ENCODE measurements around the gene ZNF764.
A peak's percentile ranks its signal among the peaks of the same experiment; 100 is the strongest.
"Not testable (repeated sequence)": the region's sequence is repeated elsewhere in the genome, so short reads cannot be mapped to it uniquely, and the experiment has no call there.

ZNF764 gene

DNA sequence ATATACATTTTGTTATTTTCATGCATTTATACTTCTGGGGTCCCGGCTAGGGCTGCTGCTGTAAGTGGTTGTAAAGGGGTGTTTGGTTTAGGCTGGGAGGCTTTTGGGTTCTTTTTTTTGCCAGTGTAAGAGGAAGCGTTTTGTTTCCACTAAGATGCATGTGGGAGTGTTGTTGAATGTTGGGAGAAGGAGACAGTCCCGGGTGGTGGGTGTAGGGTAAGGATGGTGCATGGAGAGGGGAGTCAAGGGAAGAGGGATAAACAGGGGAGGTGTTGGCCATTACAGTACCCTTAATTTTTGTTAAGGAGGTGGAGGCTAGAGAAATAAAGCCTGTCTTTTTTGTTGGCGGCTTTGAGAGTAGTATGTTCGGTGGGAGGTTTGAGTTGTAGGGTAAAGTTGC, 15.1 kb downstream of the ZNF764 start:
- DNase-seq = no peak

DNA sequence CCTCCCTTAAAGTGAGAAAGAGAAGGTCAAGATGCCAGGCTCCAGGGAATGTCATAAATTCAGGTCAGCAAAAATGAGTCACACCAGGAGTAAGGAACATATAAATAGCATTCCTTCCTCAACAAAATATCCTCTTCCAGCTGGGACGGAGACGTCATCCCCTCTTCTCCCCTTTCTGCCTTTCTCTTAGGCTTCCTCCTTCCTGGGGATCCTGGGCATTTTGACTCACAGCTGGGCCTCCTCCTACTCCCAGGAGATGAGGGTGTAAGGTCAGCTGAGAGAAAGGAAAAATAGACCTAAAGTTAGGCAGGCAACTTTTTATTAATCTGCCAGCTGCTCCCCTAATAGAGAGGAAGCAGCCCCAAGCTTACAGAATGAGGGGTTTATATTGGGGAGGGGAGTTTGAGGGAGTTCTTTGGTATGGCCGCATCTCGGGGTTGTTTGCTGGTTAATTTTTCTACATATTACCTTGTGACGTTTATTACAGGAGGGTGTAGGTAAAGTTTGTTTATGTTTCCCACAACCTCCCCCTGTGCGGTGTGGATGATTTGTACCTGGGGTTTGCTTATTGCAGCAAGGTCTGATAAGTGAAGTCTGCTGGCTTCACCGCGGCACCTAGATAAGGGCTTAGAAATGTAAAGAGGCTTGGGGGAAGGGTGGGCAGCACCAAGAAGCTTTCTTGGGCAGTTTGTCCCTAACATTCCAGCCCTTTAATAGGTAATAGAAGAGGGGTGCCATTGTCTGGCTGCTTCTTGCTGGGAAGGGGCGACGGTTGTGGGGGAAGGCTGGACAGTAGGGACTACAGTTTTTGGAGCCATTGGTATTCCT, 16.5 kb downstream of the ZNF764 start:
- DNase-seq = no peak

DNA sequence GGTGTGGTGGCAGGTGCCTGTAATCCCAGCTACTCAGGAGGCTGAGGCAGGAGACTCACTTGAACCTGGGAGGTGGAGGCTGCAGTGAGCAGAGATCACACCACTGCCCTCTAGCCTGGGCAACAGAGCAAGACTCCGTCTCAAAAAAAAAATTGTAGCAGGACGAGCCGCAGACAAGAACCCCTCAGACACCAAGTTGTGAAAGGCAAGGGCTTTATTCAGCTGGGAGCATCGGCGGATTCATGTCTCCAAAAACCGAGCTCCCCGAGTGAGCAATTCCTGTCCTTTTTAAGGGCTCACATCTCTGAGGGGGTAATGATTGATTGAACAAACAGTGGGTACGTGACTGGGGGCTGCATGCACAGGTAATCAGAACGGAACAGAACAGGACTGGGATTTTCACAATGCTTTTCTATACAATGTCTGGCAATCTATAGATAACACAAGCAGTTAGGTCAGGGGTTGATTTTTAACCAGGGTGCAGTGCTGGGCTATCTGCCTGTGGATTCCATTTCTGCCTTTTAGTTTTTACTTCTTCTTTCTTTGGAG, 17.2 kb downstream of the ZNF764 start:
- not testable (repeated sequence) for DNase-seq

DNA sequence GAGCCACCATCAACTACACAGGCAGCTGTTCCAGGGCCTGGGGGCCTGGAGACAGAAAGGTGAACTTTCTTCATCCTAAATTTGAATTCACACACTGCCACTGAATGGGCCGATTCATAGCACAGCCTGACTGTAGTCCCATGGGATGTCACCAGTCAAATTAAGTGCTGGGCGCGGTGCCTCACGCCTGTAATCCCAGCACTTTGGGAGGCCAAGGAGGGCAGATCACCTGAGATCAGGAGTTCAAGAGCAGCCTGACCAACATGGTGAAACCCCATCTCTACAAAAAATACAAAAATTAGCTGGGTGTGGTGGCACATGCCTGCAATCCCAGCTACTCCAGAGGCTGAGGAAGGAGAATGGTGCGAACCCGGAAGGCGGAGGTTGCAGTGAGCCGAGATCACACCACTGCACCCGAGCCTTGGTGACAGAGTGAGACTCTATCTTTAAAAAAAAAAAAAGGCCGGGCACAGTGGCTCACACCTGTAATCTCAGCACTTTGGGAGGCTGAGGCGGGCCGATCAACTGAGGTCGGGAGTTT, 18.1 kb downstream of the ZNF764 start:
- DNase-seq = not testable (repeated sequence)

DNA sequence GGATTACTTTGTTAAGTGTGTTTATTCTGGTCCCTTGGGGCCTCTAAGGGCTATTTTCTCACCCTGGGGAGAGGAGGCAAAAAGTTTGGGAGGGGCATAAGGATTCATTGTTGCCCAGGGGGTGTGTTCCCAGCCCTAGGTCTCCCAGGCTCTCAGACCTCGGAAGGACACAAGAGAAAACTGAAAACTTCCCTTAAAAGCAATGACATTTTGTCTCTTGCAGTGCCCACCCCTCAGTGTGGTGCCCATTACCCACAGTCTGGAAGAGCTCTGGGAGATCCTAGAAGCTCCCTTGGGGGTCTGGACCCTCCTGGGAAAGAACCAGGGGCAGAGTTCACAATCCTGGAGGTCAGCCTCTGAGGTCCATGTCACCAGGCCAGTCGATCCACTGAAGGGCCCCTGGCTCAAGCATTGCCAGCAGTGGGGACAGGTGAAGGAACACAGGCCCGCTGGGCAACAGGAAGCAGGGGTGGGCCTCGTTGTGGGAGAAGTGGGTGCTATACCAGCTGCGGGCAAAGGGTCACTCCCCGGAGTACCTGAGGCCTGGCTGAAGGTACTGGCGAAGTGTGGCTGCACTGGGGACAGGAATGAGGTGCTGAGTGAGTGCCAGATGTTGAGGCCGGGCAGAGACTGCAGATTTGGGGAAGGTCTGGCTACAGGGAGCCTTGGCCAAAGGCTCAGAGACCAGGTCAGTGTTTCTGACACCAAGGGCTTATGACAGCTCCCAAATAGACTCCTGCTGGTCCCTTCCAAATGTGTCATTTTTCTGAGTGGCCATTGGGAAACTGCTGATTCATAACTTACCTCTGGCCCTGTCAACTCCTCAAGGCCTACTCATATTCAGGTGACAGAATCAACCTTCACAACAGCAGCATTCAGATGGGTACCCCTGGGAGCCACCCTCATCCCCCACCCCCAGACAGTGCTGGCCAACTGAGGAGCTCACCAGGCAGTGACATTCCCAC, 18.9 kb downstream of the ZNF764 start:
- DNase-seq = no peak

DNA sequence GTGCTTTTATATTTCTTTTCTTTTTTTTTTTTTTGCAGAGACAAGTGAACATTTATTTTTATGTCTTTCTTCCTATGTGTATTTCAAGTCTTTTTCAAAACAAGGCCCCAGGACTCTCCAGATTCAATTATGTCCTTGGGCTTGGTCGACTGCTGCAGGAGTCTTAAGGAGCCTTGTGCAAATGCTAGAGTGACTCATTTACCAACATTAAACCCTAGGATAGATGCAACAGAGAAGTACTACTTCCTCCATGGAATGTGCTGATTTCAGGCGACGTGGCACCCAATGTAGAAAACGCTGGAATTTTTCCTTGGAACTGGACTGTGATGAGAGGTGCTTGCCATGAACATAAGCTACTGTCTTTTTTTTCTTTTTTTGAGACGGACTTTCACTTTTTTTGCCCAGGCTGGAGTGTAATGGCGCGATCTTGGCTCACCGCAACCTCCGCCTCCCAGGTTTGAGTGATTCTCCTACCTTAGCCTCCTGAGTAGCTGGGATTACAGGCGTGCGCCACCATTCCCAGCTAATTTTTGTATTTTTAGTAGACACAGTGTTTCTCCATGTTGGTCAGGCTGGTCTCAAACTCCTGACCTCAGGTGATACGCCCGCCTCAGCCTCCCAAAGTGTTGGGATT, 21.7 kb downstream of the ZNF764 start:
- DNase-seq = not testable (repeated sequence)

DNA sequence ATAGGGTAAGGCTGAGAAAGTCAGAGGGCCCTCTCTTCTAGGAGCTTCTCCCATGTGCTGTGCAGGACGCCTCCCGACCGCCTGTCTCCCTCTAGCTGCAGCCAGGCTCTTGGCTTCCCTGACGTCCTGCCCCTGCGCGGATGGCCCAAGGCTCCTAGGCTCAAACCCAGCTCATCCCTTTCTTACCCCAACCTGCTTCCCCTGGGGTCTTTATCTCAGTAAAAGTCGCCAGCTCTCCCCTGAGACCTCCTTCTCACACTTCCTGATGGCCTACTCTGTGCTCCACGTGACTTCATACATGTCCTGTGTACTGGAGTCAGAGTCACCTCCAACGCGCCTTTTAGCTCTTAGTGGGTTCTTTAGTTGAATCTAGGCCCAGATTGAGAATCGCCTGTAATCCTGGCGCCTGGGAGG, 22.4 kb downstream of the ZNF764 start:
- peak; percentile 71 for DNase-seq

DNA sequence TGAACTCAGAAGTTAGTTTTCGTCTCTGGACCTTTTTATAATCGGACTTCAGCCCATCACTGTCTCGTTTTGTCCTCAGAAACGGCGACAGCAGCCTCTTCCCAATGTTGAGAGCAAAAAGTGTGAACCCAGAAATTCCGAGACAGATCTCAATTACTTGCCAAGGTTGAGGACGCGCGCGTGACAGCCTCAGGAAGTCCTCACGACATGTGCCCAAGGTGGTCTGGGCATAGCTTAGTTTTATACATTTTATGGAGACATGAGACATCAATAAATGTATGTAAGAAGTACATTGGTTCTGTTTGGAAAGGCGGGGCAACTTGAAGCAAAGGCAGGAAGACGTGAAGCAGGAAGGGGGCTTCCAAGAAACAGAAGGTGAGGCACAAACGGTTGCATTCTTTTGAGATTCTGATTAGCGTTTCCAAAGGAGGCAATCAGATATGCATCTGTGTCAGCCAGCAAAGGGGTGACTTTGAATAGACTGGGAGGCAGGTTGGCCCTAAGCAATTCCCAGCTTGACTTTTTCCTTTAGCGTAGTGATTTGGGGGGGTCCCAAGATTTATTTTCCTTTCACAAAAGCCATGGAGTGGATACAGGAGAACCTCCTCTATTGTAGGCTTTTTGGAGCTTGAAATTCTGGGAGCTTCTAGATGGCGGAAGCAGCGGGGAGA, 22.9 kb downstream of the ZNF764 start:
- DNase-seq = no peak

DNA sequence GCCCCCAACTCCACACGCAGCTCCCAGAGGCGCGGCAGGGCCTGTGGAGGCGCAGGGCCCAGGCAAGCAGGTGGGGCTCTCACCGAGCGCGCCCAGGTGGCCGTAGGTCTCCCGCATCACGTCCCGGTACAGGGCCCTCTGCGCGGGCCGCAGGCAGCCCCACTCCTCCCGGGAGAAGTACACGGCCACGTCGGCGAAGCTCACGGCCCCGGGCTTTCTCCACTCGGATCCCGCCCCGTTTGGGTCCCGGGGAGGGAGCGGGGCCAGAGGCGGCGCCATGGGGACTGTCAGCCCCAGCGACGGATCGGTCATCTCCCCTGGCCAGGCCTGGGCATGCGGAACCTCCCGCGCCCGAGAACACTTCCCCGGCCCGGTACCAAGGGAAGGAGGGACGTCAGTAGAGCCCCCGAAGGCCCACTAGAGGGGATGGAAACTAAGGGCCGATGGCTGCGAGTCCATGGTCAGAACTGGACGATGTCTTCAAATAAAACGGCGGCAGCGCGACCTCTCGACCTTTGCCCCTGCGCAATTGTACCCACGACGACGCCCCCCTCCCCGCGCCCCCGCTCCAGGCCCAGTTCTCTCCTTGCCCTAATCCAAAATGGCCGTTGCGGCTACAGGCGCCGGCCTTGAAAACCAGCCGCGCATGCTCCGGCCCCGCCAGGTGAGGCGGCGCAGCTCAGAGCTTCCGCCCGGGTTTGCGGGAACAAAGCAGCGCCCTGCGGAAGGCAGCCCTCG, 23.6 kb downstream of the ZNF764 start, which contains the start of gene ZNF747:
ZNF747 (minus strand) TSS at position 491 of the 738 bp plus-strand sequence; CDS start at position 312, 179 bp downstream.
- DNase-seq = peak; percentile 89

DNA sequence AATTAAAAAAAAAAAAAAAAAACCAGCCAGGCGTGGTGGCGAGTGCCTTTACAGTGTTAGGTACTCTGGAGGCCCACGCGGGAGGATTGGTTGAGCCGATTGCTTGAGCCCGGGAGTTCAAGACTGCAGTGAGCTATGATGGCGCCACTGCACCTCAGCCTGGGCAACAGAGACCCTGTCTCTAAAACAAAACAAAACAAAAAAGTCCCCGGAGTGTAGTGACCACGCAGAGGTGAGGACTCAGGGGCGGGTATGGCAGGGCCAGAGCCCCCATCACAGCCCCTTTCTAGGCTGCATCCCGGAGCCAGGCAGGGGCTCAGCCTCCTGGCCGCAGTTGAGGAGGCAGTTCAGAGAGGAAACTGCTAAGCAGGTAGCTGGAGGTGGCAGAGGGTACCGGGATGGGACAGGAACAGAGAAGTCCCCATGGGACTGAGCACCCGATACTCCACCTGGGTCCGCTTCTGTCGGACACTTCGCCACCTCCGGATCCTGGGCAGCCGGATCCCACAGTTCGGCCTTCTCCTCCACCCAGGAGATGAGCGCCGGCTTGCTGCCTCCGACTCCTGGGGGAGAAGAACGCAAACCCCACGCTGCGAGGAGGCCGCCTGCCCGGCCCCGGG, 24.3 kb downstream of the ZNF764 start:
- DNase-seq = no peak

DNA sequence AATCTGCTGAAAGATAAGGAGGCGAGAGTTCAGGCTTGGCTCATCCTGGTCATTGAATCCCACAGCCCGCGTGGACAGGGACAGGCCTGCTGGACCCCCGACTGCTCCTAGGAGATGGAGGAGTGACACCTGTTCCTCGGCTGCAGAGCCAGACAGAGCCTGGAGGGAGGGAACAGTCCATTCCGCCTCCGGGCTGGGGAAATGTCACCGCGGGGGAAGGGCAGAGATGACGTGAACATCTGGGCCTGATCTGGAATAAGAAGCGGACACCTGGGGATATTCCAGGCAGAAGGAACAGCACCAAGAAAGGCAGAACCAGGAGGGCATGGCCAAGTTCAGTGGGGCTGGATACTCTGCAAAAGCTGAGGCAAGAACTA, 25.0 kb downstream of the ZNF764 start:
- no peak for DNase-seq

DNA sequence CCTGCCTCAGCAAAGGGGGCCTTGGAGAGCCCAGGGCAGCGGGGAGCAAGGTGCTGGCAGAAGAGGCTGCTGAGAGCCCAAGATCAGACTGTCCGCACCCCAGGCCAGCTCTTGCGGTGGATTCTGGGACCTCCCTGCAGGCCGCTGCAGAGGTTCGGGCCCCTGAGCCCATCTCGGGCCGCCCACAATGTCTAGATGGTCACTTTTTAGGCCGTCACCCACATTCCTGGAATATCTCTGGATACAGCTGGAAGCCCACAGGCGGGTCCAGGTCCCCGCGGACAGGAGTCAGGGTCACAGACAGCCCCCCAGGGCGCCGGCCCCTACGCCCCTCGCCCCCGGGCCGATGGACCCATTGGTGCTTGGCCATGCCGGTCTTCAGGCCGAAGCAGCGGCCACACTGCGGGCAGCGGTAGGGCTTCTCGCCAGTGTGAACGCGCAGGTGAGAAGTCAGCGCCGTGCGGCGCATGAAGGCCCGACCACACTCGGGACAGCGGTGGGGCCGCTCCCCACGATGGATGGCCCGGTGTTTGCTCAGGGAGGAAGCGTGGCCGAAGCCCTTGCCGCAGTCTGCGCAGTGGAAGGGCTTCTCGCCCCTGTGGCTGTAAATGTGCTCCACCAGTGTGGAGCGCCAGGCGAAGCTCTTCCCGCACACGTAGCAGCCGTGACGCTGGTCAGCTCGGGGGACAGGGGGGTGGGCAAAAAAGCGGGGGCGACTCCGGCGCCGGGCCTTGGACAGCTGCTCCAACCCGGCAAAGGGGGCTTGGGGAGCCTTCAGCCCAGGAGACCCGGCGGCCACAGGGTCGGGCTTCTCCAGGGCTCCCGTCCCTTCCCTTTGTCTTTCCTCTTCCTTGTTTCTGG, 25.7 kb downstream of the ZNF764 start:
- no peak for DNase-seq

DNA sequence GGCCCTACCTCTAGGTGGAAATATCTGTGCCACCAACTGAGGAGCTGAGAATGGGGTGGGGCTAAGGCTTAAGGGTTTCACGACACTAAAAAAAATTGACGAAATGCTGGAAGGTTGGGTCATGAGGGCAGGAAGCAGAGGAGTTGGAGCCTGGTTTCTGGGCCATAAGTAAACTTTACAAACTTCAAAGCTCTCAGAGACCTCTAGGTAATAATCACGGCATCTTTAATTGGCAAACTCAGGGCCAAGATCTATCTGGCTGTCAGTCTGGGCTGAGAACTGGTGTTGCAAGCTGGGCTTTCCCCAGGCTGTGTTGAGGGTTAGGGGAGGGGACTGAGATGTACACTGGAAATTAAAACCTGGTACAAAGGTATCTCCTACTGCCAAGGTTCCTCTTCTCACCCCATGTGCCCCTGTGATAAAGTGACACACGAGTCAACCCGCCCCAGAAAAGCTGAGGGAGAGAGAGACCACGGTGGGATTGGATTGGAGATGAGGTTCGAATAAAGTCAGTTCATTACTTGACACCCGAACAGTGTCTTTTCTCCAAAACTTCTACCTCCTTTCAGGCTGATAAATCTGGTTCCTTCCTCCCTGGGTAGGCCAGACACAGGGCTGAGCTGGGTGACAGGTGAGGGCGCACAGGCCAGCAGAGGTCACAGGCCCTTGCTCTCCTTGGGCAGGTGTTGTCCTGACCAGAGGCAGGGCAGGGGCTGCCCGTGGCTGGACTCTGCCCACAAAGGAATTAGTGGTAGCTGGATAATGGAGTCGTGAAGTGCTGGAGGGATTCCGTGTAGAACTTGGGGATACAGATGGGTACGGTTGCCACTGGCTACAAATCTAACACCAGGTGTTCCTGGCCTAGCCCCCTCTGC, 27.8 kb downstream of the ZNF764 start:
- no peak for DNase-seq

DNA sequence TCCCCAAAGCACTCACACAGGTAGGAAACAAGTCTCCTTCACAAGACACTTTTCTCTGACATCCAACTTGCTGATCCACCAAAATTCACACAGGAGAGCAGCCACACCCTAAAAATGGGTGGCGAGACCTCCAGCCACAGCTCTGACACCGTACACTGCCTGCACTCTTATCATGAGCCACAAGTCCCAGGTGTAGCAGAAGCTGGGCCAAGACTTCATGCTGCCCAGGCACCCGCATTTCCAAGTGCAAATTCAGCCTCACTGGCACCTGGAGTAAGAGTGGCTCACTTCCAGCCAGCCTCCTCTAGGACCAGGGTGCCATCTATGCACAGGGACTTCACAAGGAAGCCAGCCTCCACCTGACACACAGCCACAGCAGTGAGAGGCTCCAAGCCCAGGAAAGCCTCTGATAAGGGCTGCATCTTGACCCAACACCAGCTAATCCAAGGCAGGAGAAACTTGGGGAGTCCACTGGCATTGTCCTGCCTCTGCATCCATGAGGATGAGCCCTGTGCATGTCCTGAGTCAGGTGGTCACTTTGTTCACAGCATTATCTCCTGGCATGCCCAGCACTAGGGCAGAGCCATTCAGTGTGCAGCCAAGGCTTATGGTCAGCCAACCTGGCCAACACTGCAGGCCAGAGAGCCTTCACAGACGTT, 29.2 kb downstream of the ZNF764 start:
- DNase-seq = no peak

DNA sequence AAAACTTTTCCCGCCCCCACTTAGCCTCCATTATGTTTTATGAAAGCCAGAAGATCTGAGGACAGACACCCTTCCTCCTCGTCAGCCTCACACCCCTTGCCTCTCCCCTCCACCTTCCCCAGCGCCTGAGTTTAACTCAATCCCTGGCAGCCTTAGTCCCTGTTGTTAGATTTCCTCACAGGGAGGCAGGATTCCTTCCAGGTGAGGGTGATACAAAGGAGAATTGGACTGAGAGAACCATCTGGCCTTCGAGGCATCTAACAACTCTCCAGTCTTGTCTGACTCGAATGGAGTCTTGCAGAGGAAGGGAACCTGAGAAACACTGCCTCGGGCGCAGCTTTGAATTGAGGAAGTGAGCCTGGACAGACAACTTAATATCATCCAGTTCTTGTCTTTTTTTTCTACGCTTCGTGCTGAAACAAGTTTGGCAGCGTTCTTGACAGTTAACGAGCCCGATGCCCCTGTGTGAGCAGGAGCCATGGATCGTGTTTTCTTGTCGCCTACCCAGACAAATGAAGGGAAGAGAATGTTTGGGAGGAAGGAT, 30.5 kb downstream of the ZNF764 start:
- DNase-seq = no peak

DNA sequence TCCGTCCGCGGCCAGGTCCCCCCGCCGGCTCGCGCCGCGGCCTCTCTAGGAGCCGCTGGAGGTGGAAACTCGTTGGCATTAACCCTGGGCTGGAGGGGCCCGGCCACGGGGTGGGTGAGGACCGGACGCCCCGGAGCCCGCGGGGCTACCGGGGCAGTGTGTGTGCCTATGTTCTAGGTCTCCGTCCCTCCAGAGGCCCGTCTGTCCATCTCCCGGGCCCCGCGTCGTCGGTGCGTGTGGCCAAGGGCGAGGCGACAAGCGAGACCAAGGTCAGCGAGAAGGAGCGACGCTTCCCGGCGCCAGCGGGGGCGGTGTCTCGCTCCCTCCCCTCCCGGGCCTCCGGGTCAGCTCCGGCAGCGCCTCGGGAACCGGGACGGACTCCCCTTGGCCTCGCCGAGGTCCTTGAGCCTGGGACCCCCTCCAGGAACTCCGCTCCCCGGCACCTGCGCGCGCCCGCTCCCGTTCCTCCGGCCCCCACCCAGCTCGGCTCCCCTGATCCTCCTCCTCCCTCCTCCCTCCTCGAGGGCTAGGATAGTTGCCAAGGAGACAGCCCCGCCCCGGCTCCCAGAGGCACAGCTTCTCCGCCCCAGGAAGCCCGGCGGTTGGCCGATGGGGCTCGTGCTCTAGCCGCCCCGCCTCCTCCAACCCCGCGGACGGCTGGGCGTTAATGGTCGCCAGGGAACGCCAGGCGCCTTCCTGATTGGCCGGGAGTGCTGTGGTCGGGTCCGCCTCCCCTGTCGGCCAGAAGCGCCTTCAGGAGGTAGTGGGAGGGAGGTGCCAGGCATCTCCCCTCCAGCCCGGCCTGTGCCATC, 31.1 kb downstream of the ZNF764 start:
- peak; percentile 98 for DNase-seq
